ENCODE results near the gene RGS16.

DNA sequence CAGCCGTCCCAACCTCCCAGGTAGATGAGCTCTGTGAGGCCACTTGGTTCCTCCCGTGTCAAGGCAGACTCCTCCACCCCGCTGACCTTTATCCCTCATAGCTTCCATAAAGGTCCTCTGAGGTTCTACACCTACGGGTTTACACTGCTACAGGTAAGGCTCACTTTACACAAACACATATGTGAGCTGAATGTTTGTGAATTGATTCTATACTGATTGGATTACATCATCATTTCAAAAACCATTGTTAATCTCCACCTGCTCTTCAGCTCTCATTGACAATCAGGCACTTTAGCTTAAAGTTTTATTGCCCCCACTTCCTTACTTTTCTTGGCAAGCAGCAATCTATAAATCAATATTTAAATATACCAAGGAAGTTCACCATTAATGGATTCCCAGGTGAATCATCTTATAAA is 12.8 kb upstream of the RGS16 start:
- TF ChIP-seq, protein P1, sequence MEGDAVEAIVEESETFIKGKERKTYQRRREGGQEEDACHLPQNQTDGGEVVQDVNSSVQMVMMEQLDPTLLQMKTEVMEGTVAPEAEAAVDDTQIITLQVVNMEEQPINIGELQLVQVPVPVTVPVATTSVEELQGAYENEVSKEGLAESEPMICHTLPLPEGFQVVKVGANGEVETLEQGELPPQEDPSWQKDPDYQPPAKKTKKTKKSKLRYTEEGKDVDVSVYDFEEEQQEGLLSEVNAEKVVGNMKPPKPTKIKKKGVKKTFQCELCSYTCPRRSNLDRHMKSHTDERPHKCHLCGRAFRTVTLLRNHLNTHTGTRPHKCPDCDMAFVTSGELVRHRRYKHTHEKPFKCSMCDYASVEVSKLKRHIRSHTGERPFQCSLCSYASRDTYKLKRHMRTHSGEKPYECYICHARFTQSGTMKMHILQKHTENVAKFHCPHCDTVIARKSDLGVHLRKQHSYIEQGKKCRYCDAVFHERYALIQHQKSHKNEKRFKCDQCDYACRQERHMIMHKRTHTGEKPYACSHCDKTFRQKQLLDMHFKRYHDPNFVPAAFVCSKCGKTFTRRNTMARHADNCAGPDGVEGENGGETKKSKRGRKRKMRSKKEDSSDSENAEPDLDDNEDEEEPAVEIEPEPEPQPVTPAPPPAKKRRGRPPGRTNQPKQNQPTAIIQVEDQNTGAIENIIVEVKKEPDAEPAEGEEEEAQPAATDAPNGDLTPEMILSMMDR (IDR thresholded peaks at IDR 0.05; ENCODE audit: insufficient read depth, low read length): no peak
- TF ChIP-seq SPI1 (IDR thresholded peaks at IDR 0.05; ENCODE audit: borderline replicate concordance, low read depth) (no peak), GABPA (IDR thresholded peaks at IDR 0.05; ENCODE audit: low read depth) (no peak)
- TF ChIP-seq, protein P2, sequence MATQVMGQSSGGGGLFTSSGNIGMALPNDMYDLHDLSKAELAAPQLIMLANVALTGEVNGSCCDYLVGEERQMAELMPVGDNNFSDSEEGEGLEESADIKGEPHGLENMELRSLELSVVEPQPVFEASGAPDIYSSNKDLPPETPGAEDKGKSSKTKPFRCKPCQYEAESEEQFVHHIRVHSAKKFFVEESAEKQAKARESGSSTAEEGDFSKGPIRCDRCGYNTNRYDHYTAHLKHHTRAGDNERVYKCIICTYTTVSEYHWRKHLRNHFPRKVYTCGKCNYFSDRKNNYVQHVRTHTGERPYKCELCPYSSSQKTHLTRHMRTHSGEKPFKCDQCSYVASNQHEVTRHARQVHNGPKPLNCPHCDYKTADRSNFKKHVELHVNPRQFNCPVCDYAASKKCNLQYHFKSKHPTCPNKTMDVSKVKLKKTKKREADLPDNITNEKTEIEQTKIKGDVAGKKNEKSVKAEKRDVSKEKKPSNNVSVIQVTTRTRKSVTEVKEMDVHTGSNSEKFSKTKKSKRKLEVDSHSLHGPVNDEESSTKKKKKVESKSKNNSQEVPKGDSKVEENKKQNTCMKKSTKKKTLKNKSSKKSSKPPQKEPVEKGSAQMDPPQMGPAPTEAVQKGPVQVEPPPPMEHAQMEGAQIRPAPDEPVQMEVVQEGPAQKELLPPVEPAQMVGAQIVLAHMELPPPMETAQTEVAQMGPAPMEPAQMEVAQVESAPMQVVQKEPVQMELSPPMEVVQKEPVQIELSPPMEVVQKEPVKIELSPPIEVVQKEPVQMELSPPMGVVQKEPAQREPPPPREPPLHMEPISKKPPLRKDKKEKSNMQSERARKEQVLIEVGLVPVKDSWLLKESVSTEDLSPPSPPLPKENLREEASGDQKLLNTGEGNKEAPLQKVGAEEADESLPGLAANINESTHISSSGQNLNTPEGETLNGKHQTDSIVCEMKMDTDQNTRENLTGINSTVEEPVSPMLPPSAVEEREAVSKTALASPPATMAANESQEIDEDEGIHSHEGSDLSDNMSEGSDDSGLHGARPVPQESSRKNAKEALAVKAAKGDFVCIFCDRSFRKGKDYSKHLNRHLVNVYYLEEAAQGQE (IDR thresholded peaks at IDR 0.05; ENCODE audit: insufficient replicate concordance, low read depth): no peak
